ENCODE measurements around the gene SMR3A.

The SMR3A gene

DNA sequence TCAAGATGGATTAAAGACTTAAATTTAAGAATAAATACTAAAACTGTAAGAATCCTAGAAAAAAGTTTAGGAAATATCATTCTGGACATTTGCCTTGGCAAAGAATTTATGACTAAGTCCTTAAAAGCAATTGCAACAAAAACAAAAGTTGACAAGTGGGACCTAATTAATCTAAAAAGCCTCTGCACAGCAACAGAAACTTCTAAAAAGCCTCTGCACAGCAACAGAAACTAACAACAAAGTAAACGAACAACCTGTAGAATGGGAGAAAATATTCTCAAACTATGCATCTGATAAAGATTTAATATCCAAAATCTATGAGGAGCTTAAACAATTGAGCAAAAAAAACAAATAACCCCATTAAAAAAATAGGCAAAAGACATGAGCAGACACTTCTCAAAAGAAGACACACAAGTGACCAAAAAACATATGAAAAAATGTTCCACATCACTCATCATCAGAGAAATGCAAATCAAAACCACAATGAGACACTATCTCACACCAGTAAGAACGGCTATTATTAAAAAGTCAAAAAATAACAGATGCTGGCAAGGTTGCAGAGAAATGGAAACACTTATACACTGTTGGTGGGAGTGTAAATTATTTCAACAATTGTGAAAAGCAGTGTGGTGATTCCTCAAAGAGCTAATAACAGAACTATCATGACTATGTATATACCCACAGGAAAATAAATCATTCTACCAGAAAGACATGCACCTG, 31.7 kb downstream of the SMR3A start:
- Mint-ChIP-seq H3K36me3 (ENCODE audit: low read depth) (no peaks in the 10 kb centered on the region), H3K27ac (no peak overlapping the region), H3K9me3 (no peaks in the 10 kb centered on the region), H3K4me1 (ENCODE audit: low read depth) (no peaks in the 10 kb centered on the region), H3K4me3 (no peak overlapping the region), H3K27me3 (no peaks in the 10 kb centered on the region)

- Mint-ChIP-seq H3K27ac (no peak within 1 kb of the TSS), H3K4me1 (ENCODE audit: low read depth) (no peaks in the 10 kb centered on the region), H3K9me3 (no peaks in the 10 kb centered on the region), H3K27me3 (no peaks in the 10 kb centered on the region), H3K4me3 (no peak within 1 kb of the TSS), H3K36me3 (ENCODE audit: low read depth) (no peaks in the 10 kb centered on the region)
Observed at GRCh38 chr4:70397580-70397979, 37.0 kb downstream of the SMR3A start, which contains the start of gene OPRPN. Gene OPRPN (plus strand): TSS chr4:70397940. CDS start chr4:70399286, 1,346 bp downstream.

GRCh38 chr4:70399319-70399718, 38.8 kb downstream of the SMR3A start:
- H3K27me3 Mint-ChIP-seq = no peaks in the 10 kb centered on the region
- no peaks in the 10 kb centered on the region for H3K9me3 Mint-ChIP-seq
- H3K4me3 Mint-ChIP-seq = no peak overlapping the region
- H3K4me1 Mint-ChIP-seq (ENCODE audit: low read depth) = no peaks in the 10 kb centered on the region
- no peaks in the 10 kb centered on the region for H3K36me3 Mint-ChIP-seq (ENCODE audit: low read depth)
- H3K27ac Mint-ChIP-seq = no peak overlapping the region

DNA sequence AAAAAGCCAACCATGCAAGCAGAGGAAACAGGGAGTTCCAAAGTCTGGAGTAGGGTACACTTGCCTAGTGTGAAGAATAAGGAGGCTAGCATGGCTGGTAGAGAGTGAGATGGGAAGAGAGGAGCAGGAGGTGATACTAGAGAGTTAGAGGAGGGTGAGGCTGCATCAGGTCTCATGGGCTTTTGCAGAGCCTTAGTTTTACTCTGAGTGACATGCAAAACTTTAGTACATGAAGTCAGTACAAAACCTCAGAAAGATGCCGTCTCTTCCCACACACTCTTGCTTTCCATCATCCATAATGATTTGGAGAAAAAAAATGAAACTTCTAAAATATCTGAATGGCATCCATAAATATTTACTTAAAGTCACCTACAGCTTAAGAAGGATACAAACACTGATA, 42.2 kb downstream of the SMR3A start:
- no peaks in the 10 kb centered on the region for H3K4me1 Mint-ChIP-seq (ENCODE audit: low read depth)
- H3K36me3 Mint-ChIP-seq (ENCODE audit: low read depth) = no peaks in the 10 kb centered on the region
- no peak overlapping the region for H3K27ac Mint-ChIP-seq

GRCh38 chr4:70405765-70406164, 45.2 kb downstream of the SMR3A start:
- Mint-ChIP-seq H3K4me1 (ENCODE audit: low read depth) (no peaks in the 10 kb centered on the region), H3K27me3 (no peaks in the 10 kb centered on the region), H3K9me3 (no peaks in the 10 kb centered on the region), H3K36me3 (ENCODE audit: low read depth) (no peaks in the 10 kb centered on the region), H3K27ac (no peak overlapping the region), H3K4me3 (no peak overlapping the region)

More for the DNA sequence above, 42.2 kb downstream of the SMR3A start:
- Mint-ChIP-seq H3K27me3 (no peaks in the 10 kb centered on the region), H3K9me3 (no peaks in the 10 kb centered on the region), H3K4me3 (no peak overlapping the region)
